Activated T-helper 2 cell treated with anti-CD3 and anti-CD28 coated beads, Interferon-gamma antibody, Interleukin-2, Interleukin-4, amounts not matched to agents 10 μg/mL and 5 μg/mL and 100 μg/mL, durations not matched to agents 14 hours and 24 hours and 36 hours (primary cell): ENCODE results near the gene HGFAC. TPM values are rescaled to one million over a fixed set of nuclear protein-coding genes. Genes with fewer than 3 reads are reported as not detected.
A peak's percentile ranks its signal among the peaks of the same experiment; 100 is the strongest.

Source experiments
- DNase-seq: peaks from one replicate; pipeline ENCODE4 v3.0.0; 2021; ENCODE audit warnings: low spot score
- H3K27ac Mint-ChIP-seq: one replicate; pipeline ENCODE4 v1.8.0; 2021; ENCODE audit warnings: mixed read lengths
- H3K27me3 Mint-ChIP-seq: one replicate; pipeline ENCODE4 v1.8.0; 2021; ENCODE audit warnings: low read depth, mixed read lengths
- H3K36me3 Mint-ChIP-seq: one replicate; pipeline ENCODE4 v1.8.0; 2021; ENCODE audit warnings: low read depth, mixed read lengths
- H3K4me1 Mint-ChIP-seq: one replicate; pipeline ENCODE4 v1.8.0; 2021; ENCODE audit warnings: low read depth, mixed read lengths
- H3K4me3 Mint-ChIP-seq: one replicate; pipeline ENCODE4 v1.8.0; 2021; ENCODE audit warnings: low read depth, mild to moderate bottlenecking, moderate library complexity, mixed read lengths
- H3K9me3 Mint-ChIP-seq: one replicate; pipeline ENCODE4 v1.8.0; 2021; ENCODE audit warnings: mixed read lengths
- intact Hi-C: fragments of 100-400 bp; cut with micrococcal nuclease; formaldehyde crosslinking; loops from one replicate; pipeline ENCODE4 v1.15.1; 2023
- total RNA-seq: library from RNA; stranded (reverse); gene quantifications from 2 replicates; pipeline ENCODE4 v1.2.3, GENCODE V29; 2022

Gene HGFAC
- total RNA-seq, 1 donor from 2014 or later: not detected

DNA sequence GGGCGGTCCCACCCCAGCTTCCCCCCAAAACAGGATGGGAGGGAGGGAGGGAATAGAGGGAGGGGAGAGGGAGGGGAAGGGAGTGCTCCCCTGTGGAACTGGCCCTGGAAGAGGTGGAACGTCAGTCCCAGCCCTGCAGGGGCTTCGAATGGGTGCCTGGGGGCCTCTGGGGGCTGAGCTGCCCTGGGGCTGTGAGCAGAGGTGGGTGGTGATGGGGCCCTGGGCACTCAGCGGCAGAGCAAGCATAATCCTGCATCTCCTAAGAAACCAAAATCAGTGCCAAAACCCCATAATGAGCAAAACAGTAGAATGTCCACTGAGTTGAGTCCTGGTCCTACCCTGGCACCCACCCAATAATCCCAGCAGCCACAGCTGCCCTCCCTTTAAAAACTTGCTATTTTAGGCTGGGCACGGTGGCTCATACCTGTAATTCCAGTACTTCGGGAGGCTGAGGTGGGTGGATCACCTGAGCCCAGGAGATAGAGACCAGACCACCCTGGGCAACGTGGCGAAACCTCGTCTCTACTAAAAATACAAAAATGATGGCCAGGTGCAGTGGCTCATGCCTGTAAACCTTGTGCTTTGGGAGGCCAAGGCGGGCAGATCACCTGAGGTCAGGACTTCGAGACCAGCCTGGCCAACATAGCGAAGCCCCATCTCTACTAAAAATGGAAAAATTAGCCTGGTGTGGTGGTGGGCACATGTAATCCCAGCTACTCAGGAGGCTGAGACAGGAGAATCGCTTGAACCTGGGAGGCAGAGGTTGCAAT, 32.4 kb downstream of the HGFAC start:
- no peaks in the 10 kb centered on the region for H3K36me3 Mint-ChIP-seq
- H3K27ac Mint-ChIP-seq: no peak overlapping the region
- no peaks in the 10 kb centered on the region for H3K27me3 Mint-ChIP-seq
- DNase-seq: no peak
- intact Hi-C loops: no loop called here
- H3K4me3 Mint-ChIP-seq: no peak overlapping the region
- H3K4me1 Mint-ChIP-seq: no peaks in the 10 kb centered on the region
- H3K9me3 Mint-ChIP-seq: no peaks in the 10 kb centered on the region

DNA sequence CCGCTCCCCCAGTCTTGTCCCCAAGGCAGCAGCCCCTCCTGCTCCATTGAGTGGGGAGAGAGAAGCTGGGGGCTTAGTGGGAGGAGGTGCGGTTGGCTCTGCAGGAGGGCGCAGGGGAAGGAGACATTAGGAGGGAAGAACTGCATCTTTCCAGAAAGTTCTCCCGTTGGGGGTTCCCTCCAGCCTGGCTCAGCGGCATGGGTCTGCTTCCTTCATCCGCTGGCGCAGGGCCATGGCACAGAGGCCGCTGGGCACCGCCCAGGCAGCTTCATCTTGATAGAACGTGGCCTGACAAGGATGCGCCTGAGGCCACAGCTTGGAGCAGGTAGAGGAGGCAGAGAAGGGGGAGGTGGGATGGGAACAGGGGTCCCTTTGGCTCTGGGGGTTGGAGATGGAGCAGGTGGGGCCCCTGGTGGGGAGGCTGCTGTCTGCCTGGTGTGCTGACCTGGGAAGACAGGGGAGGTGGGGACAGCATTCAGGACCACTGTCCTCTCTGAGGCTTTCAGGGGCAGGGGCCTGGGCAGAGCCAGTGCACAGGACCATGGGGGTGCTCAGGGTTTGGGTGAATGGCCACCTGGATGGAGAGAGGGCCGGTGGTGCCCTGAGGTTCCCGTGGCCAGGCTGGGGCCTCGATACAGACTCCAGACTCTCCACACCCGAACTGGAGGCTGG, 33.4 kb downstream of the HGFAC start:
- no peaks in the 10 kb centered on the region for H3K9me3 Mint-ChIP-seq
- H3K27me3 Mint-ChIP-seq: no peaks in the 10 kb centered on the region
- no peak overlapping the region for H3K27ac Mint-ChIP-seq
- H3K4me1 Mint-ChIP-seq: no peaks in the 10 kb centered on the region
- intact Hi-C loops: no loop called here
- no peaks in the 10 kb centered on the region for H3K36me3 Mint-ChIP-seq
- no peak overlapping the region for H3K4me3 Mint-ChIP-seq
- no peak for DNase-seq

- Mint-ChIP-seq H3K36me3 (no peaks in the 10 kb centered on the region), H3K4me3 (no peak overlapping the region), H3K27me3 (peaks cover 2% of the 10 kb centered on the region), H3K4me1 (no peaks in the 10 kb centered on the region), H3K9me3 (no peaks in the 10 kb centered on the region), H3K27ac (no peak overlapping the region)
- DNase-seq: no peak
- intact Hi-C loops: no loop called here
Observed at GRCh38 chr4:3475713-3476260, 34.0 kb downstream of the HGFAC start.

- H3K36me3 Mint-ChIP-seq: no peaks in the 10 kb centered on the region
- H3K27me3 Mint-ChIP-seq: peaks cover 7% of the 10 kb centered on the region
- no peaks in the 10 kb centered on the region for H3K4me1 Mint-ChIP-seq
- no peak overlapping the region for H3K27ac Mint-ChIP-seq
- H3K4me3 Mint-ChIP-seq: no peak overlapping the region
- H3K9me3 Mint-ChIP-seq: no peaks in the 10 kb centered on the region
- no peak for DNase-seq
- intact Hi-C loops: no loop called here
Observed at GRCh38 chr4:3476341-3476747, 34.6 kb downstream of the HGFAC start.

DNA sequence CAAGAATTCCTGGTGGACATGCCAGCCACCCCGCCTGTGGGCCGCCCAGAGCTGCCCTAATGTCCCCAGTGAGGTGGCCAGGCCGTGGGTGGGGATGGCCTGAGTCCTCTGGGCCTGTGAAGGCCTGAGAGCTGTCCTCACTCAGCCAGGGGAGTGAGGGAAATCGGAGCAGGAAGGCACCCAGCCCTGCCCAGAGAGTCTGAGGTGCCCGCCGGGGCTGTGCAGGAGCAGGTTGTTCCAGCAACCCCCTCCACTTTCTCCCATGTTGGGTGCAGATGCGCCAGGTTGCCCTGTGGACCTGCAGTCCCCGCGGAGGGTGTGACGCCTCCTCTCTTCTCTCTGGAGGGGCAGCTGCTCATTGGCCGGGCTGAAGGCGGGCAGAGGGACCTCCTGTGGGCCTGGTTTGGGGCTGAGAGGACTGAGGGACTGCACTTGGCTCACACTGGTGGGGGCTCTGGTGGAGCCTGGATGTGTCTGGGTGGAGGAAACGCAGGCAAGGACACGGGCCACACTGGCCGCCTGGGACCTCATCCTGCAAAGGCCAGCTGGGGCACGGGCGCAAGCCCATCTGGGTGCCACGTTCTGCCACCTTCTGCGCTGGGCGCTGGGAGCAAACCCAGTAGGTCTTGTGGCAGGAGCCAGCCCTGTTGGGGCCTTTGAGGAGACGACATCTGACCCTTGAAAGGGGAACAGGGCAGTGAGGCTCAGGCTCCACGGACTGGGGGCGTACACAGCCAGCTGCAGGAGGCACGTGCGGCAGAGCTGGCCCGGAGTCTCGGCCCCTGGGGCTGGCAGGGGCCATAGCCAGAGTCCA, 35.4 kb downstream of the HGFAC start:
- DNase-seq: no peak
- intact Hi-C loops: no loop called here
- Mint-ChIP-seq H3K27me3 (peaks cover 13% of the 10 kb centered on the region), H3K4me1 (no peaks in the 10 kb centered on the region), H3K27ac (no peak overlapping the region), H3K4me3 (no peak overlapping the region), H3K36me3 (no peaks in the 10 kb centered on the region), H3K9me3 (no peaks in the 10 kb centered on the region)

- Mint-ChIP-seq H3K4me3 (no peak overlapping the region), H3K27ac (no peak overlapping the region), H3K36me3 (no peaks in the 10 kb centered on the region), H3K4me1 (no peaks in the 10 kb centered on the region), H3K27me3 (peaks cover 13% of the 10 kb centered on the region), H3K9me3 (no peaks in the 10 kb centered on the region)
- no peak for DNase-seq
- intact Hi-C loops: no loop called here
Observed at GRCh38 chr4:3477750-3478430, 36.1 kb downstream of the HGFAC start.

DNA sequence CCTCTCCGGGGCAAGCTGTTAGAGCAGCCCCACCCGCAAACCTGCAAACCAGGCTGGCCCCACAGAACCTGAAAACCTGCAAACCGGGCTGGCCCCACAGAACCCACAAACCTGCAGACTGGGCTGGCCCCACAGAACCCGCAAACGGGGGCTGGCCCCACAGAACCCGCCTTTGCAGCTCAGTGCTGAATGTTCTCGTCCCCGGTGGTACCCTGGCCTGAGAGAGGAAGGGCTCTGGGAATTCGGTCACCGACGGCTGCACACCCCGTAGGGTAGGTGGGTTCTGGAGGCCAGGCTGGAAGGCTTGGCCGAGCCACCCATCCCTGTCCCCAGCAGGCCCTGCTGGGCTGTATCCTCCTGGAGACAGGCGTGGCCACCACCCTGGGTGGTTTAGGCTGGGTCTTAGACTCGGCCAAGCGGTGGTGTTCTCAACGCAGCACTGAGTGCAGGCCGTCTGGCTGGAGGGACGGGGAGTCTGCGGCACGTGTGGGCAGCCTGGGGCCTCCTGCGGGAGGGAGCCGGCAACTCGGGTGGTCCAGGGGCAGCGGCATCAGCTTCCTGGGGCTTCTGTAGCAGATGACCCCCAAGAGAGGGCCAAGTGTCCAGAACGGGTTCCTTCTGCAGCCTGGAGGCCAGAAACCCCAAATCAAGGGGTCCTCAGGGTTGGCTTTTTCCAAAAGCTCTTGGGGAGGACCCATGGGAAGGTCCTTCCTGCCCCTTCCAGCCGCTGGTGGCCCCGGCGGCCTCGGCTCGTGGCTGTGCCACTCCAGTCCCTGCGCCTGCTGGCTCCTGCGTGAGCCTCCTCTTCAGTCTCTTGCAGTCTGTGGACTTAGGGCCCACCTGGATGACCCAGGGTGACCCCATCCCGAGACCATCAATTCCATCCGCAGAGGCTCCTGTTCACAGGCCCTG, 36.9 kb downstream of the HGFAC start:
- no peaks in the 10 kb centered on the region for H3K36me3 Mint-ChIP-seq
- intact Hi-C loops: no loop called here

GRCh38 chr4:3479358-3480101, 37.8 kb downstream of the HGFAC start:
- intact Hi-C loops: loop anchor here (1.0 kb wide), 1 partner anchor 133 kb away; no protein-coding TSS in a partner anchor
- H3K27me3 Mint-ChIP-seq: peaks cover 16% of the 10 kb centered on the region
- no peaks in the 10 kb centered on the region for H3K36me3 Mint-ChIP-seq
- H3K4me3 Mint-ChIP-seq: no peak overlapping the region
- H3K27ac Mint-ChIP-seq: no peak overlapping the region
- no peak for DNase-seq
- no peaks in the 10 kb centered on the region for H3K4me1 Mint-ChIP-seq
- H3K9me3 Mint-ChIP-seq: no peaks in the 10 kb centered on the region

More for the DNA sequence above, 36.9 kb downstream of the HGFAC start:
- no peaks in the 10 kb centered on the region for H3K9me3 Mint-ChIP-seq
- H3K27me3 Mint-ChIP-seq: peaks cover 13% of the 10 kb centered on the region
- H3K4me1 Mint-ChIP-seq: no peaks in the 10 kb centered on the region
- H3K4me3 Mint-ChIP-seq: no peak overlapping the region
- no peak for DNase-seq
- no peak overlapping the region for H3K27ac Mint-ChIP-seq

DNA sequence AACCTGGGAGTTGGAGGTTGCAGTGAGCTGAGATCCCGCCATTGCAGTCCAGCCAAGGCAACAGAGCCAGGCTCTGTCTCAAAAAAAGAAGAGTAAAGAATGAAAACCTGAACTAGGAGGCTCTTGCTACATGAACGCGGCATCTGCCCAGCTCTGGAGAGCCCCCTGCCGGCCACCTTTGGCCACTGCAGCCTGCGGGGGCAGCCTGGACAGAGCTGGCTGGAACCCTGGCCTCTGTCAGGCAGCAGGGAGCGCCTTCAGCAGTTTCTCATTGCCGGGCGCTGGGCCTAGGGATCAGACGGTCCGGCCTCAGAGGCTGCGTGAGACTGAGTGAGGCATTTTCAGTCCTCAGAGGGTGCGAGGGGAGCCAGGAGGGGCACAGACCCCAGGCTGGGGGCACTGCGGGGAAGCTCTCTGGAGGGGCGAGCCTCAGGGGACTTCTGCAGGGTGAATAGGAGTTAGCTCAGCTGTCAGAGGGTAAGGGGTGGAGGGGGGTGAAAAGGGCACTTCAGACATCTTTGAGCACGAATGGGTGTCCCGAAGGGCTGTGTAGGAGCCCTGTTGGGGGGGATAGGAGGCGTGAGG, 38.9 kb downstream of the HGFAC start:
- Mint-ChIP-seq H3K9me3 (no peaks in the 10 kb centered on the region), H3K27ac (no peak overlapping the region), H3K4me3 (no peak overlapping the region), H3K36me3 (no peaks in the 10 kb centered on the region), H3K4me1 (no peaks in the 10 kb centered on the region), H3K27me3 (peaks cover 18% of the 10 kb centered on the region)
- intact Hi-C loops: loop anchor here (1.0 kb wide), 1 partner anchor 134 kb away; no protein-coding TSS in a partner anchor
- DNase-seq: peak; percentile 69

DNA sequence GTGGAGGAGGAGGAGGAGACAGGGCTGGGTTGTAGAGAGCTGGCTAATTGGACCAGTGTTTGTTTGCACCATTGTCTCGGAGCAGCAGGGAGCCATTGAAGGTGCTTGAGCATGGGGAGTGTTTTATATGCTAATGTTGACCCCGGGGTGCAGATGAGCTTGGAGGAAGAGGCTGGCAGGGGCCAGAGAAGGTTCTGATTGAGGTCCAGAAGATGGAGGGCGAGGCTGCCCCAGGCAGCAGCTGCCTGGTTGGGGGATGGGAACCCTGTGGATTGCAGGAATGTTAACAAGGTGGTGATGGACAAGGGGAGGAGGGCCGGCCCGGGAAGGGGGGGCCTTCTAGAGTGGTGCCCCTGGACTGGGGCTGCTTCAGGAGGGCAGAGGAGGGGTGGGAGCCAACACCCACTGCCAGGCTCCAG, 39.4 kb downstream of the HGFAC start:
- peaks cover 18% of the 10 kb centered on the region for H3K27me3 Mint-ChIP-seq

More for the DNA sequence above, 39.4 kb downstream of the HGFAC start:
- H3K27ac Mint-ChIP-seq: no peak overlapping the region
- H3K9me3 Mint-ChIP-seq: no peaks in the 10 kb centered on the region
- H3K36me3 Mint-ChIP-seq: no peaks in the 10 kb centered on the region
- H3K4me1 Mint-ChIP-seq: no peaks in the 10 kb centered on the region
- H3K4me3 Mint-ChIP-seq: no peak overlapping the region
- intact Hi-C loops: no loop called here
- DNase-seq: no peak
